HepG2 (cell line): ENCODE measurements around the gene ZNF503.

ENCODE experiments used
- GABPA ChIP-seq, 2 experiments: IDR thresholded peaks; 2 replicates each; pipeline ENCODE4 v1.6.1; 2011 to 2016; ENCODE audit warnings: low read depth in 2 of 2, low read length in 1 of 2, missing biosample characterization in 1 of 2, missing genetic modification characterization in 1 of 2
- HMG20B ChIP-seq: conservative IDR thresholded peaks from 2 replicates; pipeline ENCODE4 v1.6.1; 2016; ENCODE audit warnings: missing genetic modification reagents, missing compliant biosample characterization
- MXI1 ChIP-seq: IDR thresholded peaks from 3 replicates; pipeline ENCODE4 v1.6.1; 2012; ENCODE audit warnings: low read depth, low read length, inconsistent platforms, borderline replicate concordance
- SIX4 ChIP-seq: sonication (generic); formaldehyde crosslinking; IDR thresholded peaks from 2 replicates; pipeline ENCODE4 v1.4.0; 2020; ENCODE audit warnings: missing genetic modification reagents
- TCF7L2 ChIP-seq: IDR thresholded peaks from 2 replicates; pipeline ENCODE4 v1.6.1; 2011; ENCODE audit warnings: mild to moderate bottlenecking, low read depth, low read length, moderate library complexity
- TEAD2 ChIP-seq: sonication (generic); formaldehyde crosslinking; IDR thresholded peaks from 2 replicates; pipeline ENCODE4 v1.9.0; 2021; ENCODE audit warnings: missing genetic modification reagents
- TF ChIP-seq, protein P1 (sequence below): sonication (generic); formaldehyde crosslinking; IDR thresholded peaks from 2 replicates; pipeline ENCODE4 v1.5.0; 2020; ENCODE audit warnings: missing genetic modification reagents

GRCh38 chr10:75432763-75433162, 31.2 kb upstream of the ZNF503 start:
- no peak for TF ChIP-seq HMG20B (CRISPR knock-in tag)
- no peak for TF ChIP-seq MXI1
- no peak for TF ChIP-seq SIX4 (CRISPR knock-in tag)
- TF ChIP-seq, protein P1, sequence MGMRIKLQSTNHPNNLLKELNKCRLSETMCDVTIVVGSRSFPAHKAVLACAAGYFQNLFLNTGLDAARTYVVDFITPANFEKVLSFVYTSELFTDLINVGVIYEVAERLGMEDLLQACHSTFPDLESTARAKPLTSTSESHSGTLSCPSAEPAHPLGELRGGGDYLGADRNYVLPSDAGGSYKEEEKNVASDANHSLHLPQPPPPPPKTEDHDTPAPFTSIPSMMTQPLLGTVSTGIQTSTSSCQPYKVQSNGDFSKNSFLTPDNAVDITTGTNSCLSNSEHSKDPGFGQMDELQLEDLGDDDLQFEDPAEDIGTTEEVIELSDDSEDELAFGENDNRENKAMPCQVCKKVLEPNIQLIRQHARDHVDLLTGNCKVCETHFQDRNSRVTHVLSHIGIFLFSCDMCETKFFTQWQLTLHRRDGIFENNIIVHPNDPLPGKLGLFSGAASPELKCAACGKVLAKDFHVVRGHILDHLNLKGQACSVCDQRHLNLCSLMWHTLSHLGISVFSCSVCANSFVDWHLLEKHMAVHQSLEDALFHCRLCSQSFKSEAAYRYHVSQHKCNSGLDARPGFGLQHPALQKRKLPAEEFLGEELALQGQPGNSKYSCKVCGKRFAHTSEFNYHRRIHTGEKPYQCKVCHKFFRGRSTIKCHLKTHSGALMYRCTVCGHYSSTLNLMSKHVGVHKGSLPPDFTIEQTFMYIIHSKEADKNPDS (CRISPR knock-in tag), result no peak
- no peak for TF ChIP-seq GABPA (IDR thresholded peaks at IDR 0.05; ENCODE audit: low read depth, low read length)
- TF ChIP-seq GABPA (CRISPR knock-in tag; IDR thresholded peaks at IDR 0.05; ENCODE audit: low read depth), result no peak
- no peak for TF ChIP-seq TEAD2 (CRISPR knock-in tag)
- no peak for TF ChIP-seq TCF7L2
